OCI-LY3 (cell line): ENCODE data around the gene ZNF45.

Experiments used
- H2AFZ ChIP-seq: fragments of 200-600, 300-600 bp; shearing (Covaris generic); 2 replicates; pipeline ENCODE4 v1.6.0; 2014; ENCODE audit warnings: antibody characterized with exemption, low read depth, low read length
- H3K27ac ChIP-seq: fragments of 200-600, 300-600 bp; sonication (generic); 2 replicates; pipeline ENCODE4 v1.5.1; 2014; ENCODE audit warnings: mild to moderate bottlenecking, low read length, moderate library complexity, mixed read lengths
- H3K27me3 ChIP-seq: fragments of 200-600, 300-600 bp; sonication (generic); 2 replicates; pipeline ENCODE4 v1.6.1; 2014; ENCODE audit warnings: low read depth, low read length, mixed read lengths
- H3K36me3 ChIP-seq: fragments of 200-600, 300-600 bp; sonication (generic); replicated peaks from 2 replicates; pipeline ENCODE3; 2014; ENCODE audit warnings: low read depth, low read length, mixed read lengths
- H3K4me1 ChIP-seq: fragments of 300-600, 200-600 bp; sonication (generic); 2 replicates; pipeline ENCODE4 v1.6.1; 2014; ENCODE audit warnings: low read length, mixed read lengths
- H3K4me2 ChIP-seq: fragments of 200-600, 300-600 bp; sonication (generic); 2 replicates; pipeline ENCODE4 v1.6.1; 2014; ENCODE audit warnings: low read length, mixed read lengths
- H3K4me3 ChIP-seq: fragments of 300-600, 200-600 bp; sonication (generic); 2 replicates; pipeline ENCODE4 v1.5.1; 2014; ENCODE audit warnings: antibody characterized with exemption, mild to moderate bottlenecking, low read length, moderate library complexity
- H3K79me2 ChIP-seq: fragments of 300-600, 200-600 bp; shearing (Covaris generic); 2 replicates; pipeline ENCODE4 v1.6.1; 2014; ENCODE audit warnings: mild to moderate bottlenecking, low read length, mixed read lengths
- H3K9ac ChIP-seq: fragments of 300-600, 200-600 bp; shearing (Covaris generic); 2 replicates; pipeline ENCODE4 v1.6.0; 2014; ENCODE audit warnings: mild to moderate bottlenecking, low read length, moderate library complexity
- H3K9me3 ChIP-seq: fragments of 200-600, 300-600 bp; shearing (Covaris generic); 2 replicates; pipeline ENCODE4 v1.6.1; 2014; ENCODE audit warnings: low read length, mixed read lengths; ENCODE audit not compliant: insufficient read depth
- H4K20me1 ChIP-seq: fragments of 200-600, 300-600 bp; sonication (generic); 2 replicates; pipeline ENCODE4 v1.6.1; 2016; ENCODE audit warnings: low read length, mixed read lengths; ENCODE audit not compliant: insufficient read depth
- CTCF ChIP-seq: fragments of 200-600, 300-600 bp; sonication (generic); IDR thresholded peaks from 2 replicates; pipeline ENCODE4 v1.5.1; 2014; ENCODE audit warnings: antibody characterized with exemption, low read length, low read depth
- EZH2phosphoT487 ChIP-seq: fragments of 200-600 bp; shearing (Covaris generic); IDR thresholded peaks from 2 replicates; pipeline ENCODE4 v1.6.1; 2018; ENCODE audit warnings: antibody characterized with exemption, mixed run types, low read depth

The ZNF45 gene

GRCh38 chr19:43902399-43902798 lies 32.7 kb downstream of the ZNF45 start:
- H3K4me2 ChIP-seq, result no peak overlapping the region
- no peak for TF ChIP-seq EZH2phosphoT487
- TF ChIP-seq CTCF, result no peak
- no peaks in the 10 kb centered on the region for H4K20me1 ChIP-seq
- H2AFZ ChIP-seq, result no peak overlapping the region
- H3K27ac ChIP-seq, result no peak overlapping the region
- H3K27me3 ChIP-seq, result no peaks in the 10 kb centered on the region
- no peaks in the 10 kb centered on the region for H3K79me2 ChIP-seq
- H3K9me3 ChIP-seq, result peaks cover 7% of the 10 kb centered on the region
- no peaks in the 10 kb centered on the region for H3K4me1 ChIP-seq
- H3K4me3 ChIP-seq, result no peak overlapping the region
- no peak overlapping the region for H3K9ac ChIP-seq
- no peaks in the 10 kb centered on the region for H3K36me3 ChIP-seq

DNA sequence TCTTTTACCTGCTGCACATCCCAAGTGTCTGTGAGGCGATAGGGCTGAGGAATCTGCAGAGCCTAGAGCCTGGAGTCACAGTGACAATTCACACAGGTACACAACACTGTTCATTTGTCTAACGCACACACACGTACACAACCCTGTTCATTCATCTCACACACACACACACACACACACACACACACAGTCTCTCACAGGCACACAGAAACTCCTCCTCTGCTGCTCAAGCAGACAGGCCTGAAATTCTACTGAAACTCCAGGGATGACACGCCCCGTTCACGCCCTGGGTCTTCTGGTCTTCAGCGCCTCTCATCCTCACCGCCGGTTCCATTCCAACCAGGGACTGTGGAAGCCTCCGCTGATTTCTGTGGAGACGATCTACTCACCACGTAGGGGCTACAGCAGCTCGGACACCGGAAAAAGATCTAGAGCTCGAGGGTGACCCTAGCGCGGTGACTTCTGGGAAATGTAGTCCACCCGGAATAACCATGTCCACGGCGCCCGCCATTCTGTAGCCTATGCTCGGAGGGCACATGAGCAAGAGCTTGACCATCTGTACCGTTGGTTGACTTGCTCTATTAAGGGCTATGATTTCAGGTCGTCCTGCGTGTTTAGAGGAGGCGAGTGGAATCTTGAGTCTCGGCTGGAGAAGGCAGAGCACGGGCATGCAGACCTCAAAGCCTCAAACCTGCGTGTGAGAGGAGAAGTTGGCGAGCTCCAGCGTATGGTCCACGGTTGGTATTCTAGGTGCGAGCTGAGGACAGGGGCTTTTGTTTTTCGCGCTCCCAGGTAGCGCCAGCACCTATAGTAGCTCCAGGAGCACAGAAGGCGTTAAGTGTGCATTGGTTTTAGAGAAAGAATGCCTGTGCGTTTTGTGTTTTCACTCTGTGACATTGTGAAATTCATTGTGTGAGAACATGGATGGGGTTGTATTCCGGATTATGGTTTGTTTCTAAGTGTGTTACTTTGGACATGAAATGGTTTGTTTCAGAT lies 33.4 kb downstream of the ZNF45 start:
- no peaks in the 10 kb centered on the region for H3K4me1 ChIP-seq
- H3K4me2 ChIP-seq, result no peak overlapping the region
- peaks cover 7% of the 10 kb centered on the region for H3K9me3 ChIP-seq

DNA sequence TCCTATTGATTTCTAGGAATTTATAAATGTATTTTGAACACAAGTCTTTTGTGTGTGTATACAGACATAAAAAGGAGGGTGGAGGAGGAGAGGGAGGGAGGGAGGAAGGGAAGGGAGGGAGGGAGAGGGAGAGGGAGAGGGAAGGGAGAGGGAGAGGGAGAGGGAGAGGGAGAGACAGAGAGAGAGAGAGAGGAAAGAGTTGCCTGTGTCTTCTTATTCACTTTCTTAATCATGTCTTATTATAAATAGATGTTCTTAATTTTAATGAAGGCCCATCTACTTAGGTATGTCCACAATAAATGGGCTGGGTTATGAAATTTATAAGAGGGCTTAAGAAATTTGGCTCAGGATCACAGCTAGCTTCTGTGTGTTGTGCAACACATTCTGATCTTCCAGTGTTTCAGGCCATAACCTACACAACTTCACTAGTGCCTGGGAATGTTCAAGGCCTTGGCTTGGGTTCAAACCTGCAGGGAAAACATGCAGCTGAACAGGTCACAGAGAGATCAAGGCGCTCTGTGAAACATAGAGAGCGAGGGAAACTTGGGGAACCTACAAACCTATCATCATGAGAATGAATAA lies 39.3 kb downstream of the ZNF45 start:
- H3K27ac ChIP-seq, result no peak overlapping the region
- no peaks in the 10 kb centered on the region for H3K79me2 ChIP-seq
- no peaks in the 10 kb centered on the region for H3K27me3 ChIP-seq
- H3K4me3 ChIP-seq, result no peak overlapping the region
- H3K4me2 ChIP-seq, result no peak overlapping the region
- no peaks in the 10 kb centered on the region for H3K4me1 ChIP-seq
- TF ChIP-seq EZH2phosphoT487, result no peak
- no peak for TF ChIP-seq CTCF
- no peaks in the 10 kb centered on the region for H4K20me1 ChIP-seq
- no peaks in the 10 kb centered on the region; the same call in 1 of the 2 replicates for H3K9me3 ChIP-seq
- no peaks in the 10 kb centered on the region for H3K36me3 ChIP-seq
- no peak overlapping the region for H3K9ac ChIP-seq
- no peak overlapping the region for H2AFZ ChIP-seq

More for the DNA sequence above, 33.4 kb downstream of the ZNF45 start:
- TF ChIP-seq CTCF (no peak), EZH2phosphoT487 (no peak)
- H3K27me3 ChIP-seq, result no peaks in the 10 kb centered on the region
- no peak overlapping the region for H3K4me3 ChIP-seq
- H3K79me2 ChIP-seq, result no peaks in the 10 kb centered on the region
- H3K9ac ChIP-seq, result no peak overlapping the region
- H3K36me3 ChIP-seq, result no peaks in the 10 kb centered on the region
- H2AFZ ChIP-seq, result no peak overlapping the region
- no peak overlapping the region for H3K27ac ChIP-seq
- H4K20me1 ChIP-seq, result no peaks in the 10 kb centered on the region

GRCh38 chr19:43883864-43884263 lies 51.2 kb downstream of the ZNF45 start, which contains the start of gene ZNF404:
Gene ZNF404, minus strand, starts transcription at chr19:43883964.
- H3K4me1 ChIP-seq, result no peaks in the 10 kb centered on the region
- no peaks in the 10 kb centered on the region for H4K20me1 ChIP-seq
- no peak within 1 kb of the TSS for H2AFZ ChIP-seq
- no peaks in the 10 kb centered on the region for H3K79me2 ChIP-seq
- peaks cover 16% of the 10 kb centered on the region for H3K9me3 ChIP-seq
- H3K9ac ChIP-seq, result no peak within 1 kb of the TSS
- TF ChIP-seq CTCF (no peak), EZH2phosphoT487 (no peak)
- no peak within 1 kb of the TSS for H3K4me2 ChIP-seq
- no peak within 1 kb of the TSS for H3K4me3 ChIP-seq
- no peaks in the 10 kb centered on the region for H3K36me3 ChIP-seq
- no peaks in the 10 kb centered on the region for H3K27me3 ChIP-seq
- H3K27ac ChIP-seq, result no peak within 1 kb of the TSS
